Mesothelial cell of epicardium (in vitro differentiated cells): ENCODE results near the gene NT5E. TPM values are rescaled to one million over a fixed set of nuclear protein-coding genes. Genes with fewer than 3 reads are reported as not detected.

Source experiments
- DNase-seq, 2 experiments: peaks; one replicate each; pipeline ENCODE4 v3.0.0; 2021; ENCODE audit warnings: low spot score in 2 of 2; ENCODE audit not compliant: unreplicated experiment in 2 of 2
- H3K27ac Mint-ChIP-seq: 2 replicates; pipeline ENCODE4 v1.8.0; 2021; ENCODE audit warnings: mixed read lengths
- H3K27me3 Mint-ChIP-seq: 2 replicates; pipeline ENCODE4 v1.8.0; 2021; ENCODE audit warnings: low read depth, mixed read lengths
- H3K36me3 Mint-ChIP-seq: 2 replicates; pipeline ENCODE4 v1.8.0; 2021; ENCODE audit warnings: mixed read lengths
- H3K4me1 Mint-ChIP-seq: 2 replicates; pipeline ENCODE4 v1.8.0; 2021; ENCODE audit warnings: mixed read lengths
- H3K4me3 Mint-ChIP-seq: 2 replicates; pipeline ENCODE4 v1.8.0; 2021; ENCODE audit warnings: mild to moderate bottlenecking, moderate library complexity, mixed read lengths
- H3K9me3 Mint-ChIP-seq: 2 replicates; pipeline ENCODE4 v1.8.0; 2021; ENCODE audit warnings: mixed read lengths
- CTCF ChIP-seq: fragments of 200-600 bp; sonication (generic); IDR thresholded peaks from one replicate; pipeline ENCODE4 v1.5.0; 2021; ENCODE audit warnings: antibody characterized with exemption; ENCODE audit not compliant: unreplicated experiment
- total RNA-seq: library from RNA; stranded (reverse); gene quantifications from 3 replicates; pipeline ENCODE4 v1.2.1, GENCODE V29; 2021

The NT5E gene
- total RNA-seq, 1 donor from 2014 or later = 0.25 TPM

GRCh38 chr6:85424981-85425380, 24.9 kb upstream of the NT5E start:
- H3K36me3 Mint-ChIP-seq = no peaks in the 10 kb centered on the region
- DNase-seq = no peak
- H3K4me3 Mint-ChIP-seq = no peak overlapping the region
- no peak for TF ChIP-seq CTCF
- H3K27me3 Mint-ChIP-seq = no peaks in the 10 kb centered on the region
- peaks cover 27% of the 10 kb centered on the region for H3K9me3 Mint-ChIP-seq
- no peaks in the 10 kb centered on the region for H3K4me1 Mint-ChIP-seq
- no peak overlapping the region for H3K27ac Mint-ChIP-seq

GRCh38 chr6:85425997-85426396, 23.9 kb upstream of the NT5E start:
- no peak overlapping the region for H3K27ac Mint-ChIP-seq
- H3K4me1 Mint-ChIP-seq = no peaks in the 10 kb centered on the region
- no peaks in the 10 kb centered on the region for H3K36me3 Mint-ChIP-seq
- no peak for TF ChIP-seq CTCF
- no peaks in the 10 kb centered on the region for H3K27me3 Mint-ChIP-seq
- peaks cover 27% of the 10 kb centered on the region for H3K9me3 Mint-ChIP-seq
- H3K4me3 Mint-ChIP-seq = no peak overlapping the region
- no peak for DNase-seq

- DNase-seq = no peak
- no peak for TF ChIP-seq CTCF
- Mint-ChIP-seq H3K36me3 (no peaks in the 10 kb centered on the region), H3K27ac (no peak overlapping the region), H3K9me3 (peaks cover 35% of the 10 kb centered on the region), H3K4me3 (no peak overlapping the region), H3K27me3 (no peaks in the 10 kb centered on the region), H3K4me1 (no peaks in the 10 kb centered on the region)
Observed at GRCh38 chr6:85428486-85428885, 21.4 kb upstream of the NT5E start.

GRCh38 chr6:85429346-85429745, 20.5 kb upstream of the NT5E start:
- no peaks in the 10 kb centered on the region for H3K36me3 Mint-ChIP-seq

GRCh38 chr6:85431271-85431670, 18.6 kb upstream of the NT5E start:
- Mint-ChIP-seq H3K36me3 (no peaks in the 10 kb centered on the region), H3K27ac (no peak overlapping the region), H3K4me1 (no peaks in the 10 kb centered on the region), H3K9me3 (peaks cover 32% of the 10 kb centered on the region), H3K27me3 (no peaks in the 10 kb centered on the region), H3K4me3 (no peak overlapping the region)
- no peak for TF ChIP-seq CTCF
- DNase-seq = no peak

More at GRCh38 chr6:85429346-85429745, 20.5 kb upstream of the NT5E start:
- DNase-seq = no peak
- H3K4me3 Mint-ChIP-seq = no peak overlapping the region
- H3K27me3 Mint-ChIP-seq = no peaks in the 10 kb centered on the region
- no peaks in the 10 kb centered on the region for H3K4me1 Mint-ChIP-seq
- TF ChIP-seq CTCF = no peak
- H3K27ac Mint-ChIP-seq = no peak overlapping the region
- H3K9me3 Mint-ChIP-seq = peaks cover 43% of the 10 kb centered on the region

- Mint-ChIP-seq H3K9me3 (peaks cover 29% of the 10 kb centered on the region), H3K27ac (no peak overlapping the region), H3K36me3 (no peaks in the 10 kb centered on the region), H3K27me3 (no peaks in the 10 kb centered on the region), H3K4me1 (no peaks in the 10 kb centered on the region), H3K4me3 (no peak overlapping the region)
- no peak for DNase-seq
- no peak for TF ChIP-seq CTCF
Observed at GRCh38 chr6:85432554-85432953, 17.3 kb upstream of the NT5E start.
